HG03060 (cell line): ENCODE data around the gene CUX1.
"Not testable (repeated sequence)": the region's sequence is repeated elsewhere in the genome, so short reads cannot be mapped to it uniquely, and the experiment has no call there.

Source experiments
- ATAC-seq: cut with Tn5 transposase; IDR thresholded peaks from one replicate; pipeline ENCODE4 v1.9.1; 2021; ENCODE audit warnings: low read depth, moderate number of reproducible peaks; ENCODE audit not compliant: unreplicated experiment

The CUX1 gene

DNA sequence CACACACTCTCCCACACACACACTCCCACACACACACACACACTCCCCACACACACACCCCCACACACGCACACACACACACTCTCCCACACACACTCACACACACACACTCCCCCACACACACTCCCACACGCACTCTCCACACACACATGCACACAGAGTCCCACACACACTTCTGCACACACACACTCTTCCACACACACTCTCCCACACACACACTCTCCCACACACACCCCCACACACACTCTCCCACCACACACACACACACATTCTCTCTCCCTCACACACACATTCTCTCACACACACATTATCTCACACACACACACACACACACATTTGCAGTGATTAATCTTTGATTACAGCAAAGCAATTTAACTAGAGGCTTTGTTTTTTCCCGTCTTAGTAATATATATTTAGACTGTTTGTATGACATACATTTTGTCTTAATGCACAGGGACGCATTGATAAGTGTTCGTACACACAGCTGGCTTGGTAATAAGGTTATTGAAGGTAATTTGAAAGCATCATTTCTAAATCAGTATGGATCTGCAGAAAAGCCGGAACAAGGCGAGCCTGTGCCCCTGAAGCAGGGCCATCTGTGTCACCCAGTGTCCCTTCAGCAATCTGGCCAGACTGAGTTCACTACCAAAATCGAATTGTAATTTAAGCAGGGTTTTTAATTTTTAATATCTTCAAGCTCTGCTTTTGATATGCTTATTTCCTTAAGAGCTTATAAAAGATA lies 399.3 kb downstream of the CUX1 start:
- ATAC-seq = no peak

DNA sequence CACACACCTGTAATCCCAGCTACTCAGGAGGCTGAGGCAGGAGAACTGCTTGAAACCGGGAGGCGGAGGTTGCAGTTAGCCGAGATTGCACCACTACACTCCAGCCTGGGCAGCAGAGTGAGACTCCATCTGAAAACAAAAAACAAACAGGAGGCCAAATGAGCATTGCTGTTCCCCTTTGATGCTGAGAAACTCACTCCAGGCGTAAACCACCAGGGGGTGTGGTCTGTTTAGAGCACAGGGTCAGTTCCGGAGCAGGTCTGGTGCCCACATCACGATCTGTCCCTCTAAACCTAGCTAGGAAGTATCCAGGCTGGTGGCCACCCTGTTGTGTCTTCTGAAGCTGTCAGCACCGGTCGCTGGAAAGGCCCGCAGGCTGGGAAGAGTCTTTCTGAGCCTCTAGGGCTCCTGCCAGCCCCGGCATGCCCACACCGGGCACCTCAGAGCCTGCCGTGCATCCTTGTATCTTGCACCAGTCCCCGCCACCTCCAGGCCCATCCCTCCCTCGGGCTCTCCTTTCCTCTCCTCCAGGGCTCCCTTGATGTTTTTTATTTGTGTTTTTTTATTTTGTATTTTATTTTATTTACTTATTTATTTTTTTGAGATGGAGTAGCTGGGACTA lies 402.9 kb downstream of the CUX1 start:
- ATAC-seq = no peak

DNA sequence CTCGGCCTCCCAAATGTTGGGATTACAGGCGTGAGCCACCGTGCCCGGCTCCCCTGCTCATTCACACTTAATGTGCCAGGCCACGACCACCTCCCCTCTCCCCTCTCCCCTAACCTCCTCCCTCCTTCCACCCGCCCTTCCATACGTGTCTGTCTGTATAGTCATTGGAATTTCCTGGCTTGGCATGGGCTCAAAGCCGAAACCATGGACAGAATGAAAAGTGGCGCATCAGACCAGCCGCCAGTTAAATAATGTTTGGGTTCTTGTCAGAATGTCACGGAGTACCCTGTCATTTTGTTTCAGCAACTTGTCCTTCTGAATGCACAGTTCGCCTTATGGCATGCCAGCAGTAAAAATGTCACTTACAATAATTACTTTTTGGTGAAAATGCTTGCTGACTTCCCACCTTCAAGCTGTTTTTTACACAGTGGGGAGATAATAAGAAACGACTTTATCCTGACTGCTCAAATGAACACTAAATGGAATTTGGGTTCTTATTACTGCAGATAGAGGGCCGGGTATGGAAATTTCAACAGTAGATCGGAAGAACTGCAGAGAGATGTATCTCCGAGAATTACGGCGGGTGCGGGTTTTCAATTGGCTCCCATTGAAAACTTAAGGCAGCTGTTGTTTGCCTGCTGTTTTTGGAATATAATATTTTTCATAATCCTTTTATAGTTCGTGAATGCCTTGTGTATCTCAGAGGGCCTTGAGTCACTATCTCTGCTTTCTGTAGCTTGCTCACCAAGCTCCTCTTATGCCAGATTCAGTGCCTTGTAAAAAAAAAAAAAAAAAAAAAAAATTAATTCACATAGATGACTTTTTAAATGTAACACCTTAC lies 403.8 kb downstream of the CUX1 start:
- no peak for ATAC-seq

DNA sequence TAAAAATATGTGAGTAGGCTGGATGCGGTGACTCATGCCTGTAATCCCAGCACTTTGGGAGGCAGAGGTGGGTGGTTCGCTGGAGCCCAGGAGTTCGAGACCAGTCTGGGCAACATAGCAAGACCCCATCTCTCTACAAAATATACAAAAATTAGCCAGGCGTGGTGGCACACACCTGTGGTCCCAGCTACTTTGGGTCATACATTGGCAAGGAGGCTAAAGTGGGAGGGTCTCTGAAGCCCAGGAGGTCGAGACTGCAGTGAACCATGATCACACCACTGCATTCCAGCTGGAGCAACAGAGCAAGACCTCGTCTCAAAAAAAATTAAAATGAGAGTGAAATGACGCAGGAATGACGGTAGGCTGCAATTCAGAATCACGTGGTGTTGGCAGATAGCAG lies 404.5 kb downstream of the CUX1 start:
- no peak for ATAC-seq

DNA sequence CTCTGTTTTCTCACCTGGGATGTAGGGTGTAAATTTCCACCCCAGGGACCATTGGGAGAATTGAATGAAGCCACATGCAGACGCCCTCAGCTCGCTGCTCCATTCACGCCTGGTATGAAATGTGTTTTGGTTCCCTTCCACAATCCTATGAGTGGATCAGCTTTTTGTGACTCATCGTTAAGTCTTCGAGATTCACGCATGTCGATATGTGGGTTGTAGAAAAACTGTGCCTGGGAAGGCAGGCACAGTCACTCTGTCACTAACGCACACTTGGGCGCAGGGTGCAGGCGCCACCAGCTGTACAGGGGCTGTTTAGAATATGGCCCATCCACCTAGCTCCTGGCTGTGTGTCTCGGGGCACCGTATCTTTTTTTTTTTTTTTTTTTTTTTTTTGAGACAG lies 405.0 kb downstream of the CUX1 start:
- no peak for ATAC-seq

- ATAC-seq = no peak
Observed at GRCh38 chr7:102223184-102223583, 405.8 kb downstream of the CUX1 start.

DNA sequence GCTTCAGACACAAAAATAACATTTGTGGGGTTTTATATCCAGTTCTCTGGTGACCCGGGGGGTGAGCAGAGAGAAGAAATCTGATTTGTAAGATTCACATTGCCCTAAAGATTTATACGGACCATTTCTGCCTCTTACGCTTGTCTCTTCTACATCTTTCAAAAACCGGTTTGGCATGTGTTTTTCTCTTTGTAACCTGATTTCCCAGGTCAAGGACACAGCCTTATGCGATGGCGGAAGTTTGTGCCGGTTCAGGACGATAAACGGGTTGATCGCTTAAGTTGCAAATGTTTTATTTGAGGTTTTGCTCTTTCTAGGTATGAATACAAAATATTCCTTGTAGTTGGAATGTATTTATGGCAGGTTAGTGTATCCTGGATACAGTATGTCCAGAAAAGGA lies 407.6 kb downstream of the CUX1 start:
- no peak for ATAC-seq

DNA sequence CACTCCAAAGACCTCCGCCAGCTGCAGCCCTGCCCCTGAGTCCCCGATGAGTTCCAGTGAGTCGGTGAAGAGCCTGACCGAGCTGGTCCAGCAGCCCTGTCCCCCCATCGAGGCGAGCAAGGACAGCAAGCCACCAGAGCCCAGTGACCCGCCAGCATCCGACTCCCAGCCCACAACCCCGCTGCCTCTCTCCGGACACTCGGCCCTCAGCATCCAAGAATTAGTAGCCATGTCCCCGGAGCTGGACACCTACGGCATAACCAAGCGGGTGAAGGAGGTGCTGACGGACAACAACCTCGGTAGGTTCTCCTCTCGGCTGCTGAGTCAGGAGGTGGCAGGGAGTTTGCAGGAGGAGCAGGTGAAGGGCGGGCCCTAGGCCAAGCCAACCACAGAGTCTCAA lies 409.9 kb downstream of the CUX1 start:
- ATAC-seq = no peak

- no peak for ATAC-seq
Observed at GRCh38 chr7:102228935-102229334, 411.5 kb downstream of the CUX1 start.

DNA sequence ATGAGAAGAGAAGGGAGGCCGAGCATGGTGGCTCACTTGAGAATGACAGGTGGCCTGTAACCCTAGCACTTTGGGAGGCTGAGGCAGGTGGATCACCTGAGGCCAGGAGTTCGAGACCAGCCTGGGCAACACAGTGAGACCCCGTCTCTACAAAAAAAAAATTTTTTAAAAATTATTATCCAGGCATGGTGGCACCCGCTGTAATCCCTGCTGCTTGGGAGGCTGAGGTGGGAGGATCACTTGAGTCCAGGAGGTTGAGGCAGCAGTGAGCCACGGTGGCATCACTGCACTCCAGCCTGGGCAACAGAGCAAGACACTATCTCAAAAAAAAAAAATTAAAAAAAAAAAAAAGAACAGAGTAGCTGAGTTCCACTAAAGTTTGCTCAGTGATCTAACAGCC lies 412.7 kb downstream of the CUX1 start:
- ATAC-seq = not testable (repeated sequence)

DNA sequence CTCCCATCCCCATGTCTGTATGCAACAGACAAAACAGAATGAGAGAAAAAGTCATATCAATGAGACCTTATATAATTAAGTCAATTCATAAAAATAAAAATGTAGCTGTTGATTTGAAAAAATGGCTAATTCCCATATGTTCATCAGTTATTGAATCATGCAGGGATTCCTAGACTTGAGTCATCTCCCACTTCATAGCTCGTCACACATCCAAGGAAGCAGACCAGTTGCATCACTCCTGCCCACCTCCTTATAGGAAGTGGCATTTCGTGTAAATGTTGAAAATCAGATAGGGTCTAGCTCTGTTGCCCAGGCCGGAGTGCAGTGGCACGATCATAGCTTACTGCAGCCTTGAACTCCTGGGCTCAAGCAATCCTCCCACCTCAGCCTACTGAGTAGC lies 413.2 kb downstream of the CUX1 start:
- ATAC-seq = no peak

DNA sequence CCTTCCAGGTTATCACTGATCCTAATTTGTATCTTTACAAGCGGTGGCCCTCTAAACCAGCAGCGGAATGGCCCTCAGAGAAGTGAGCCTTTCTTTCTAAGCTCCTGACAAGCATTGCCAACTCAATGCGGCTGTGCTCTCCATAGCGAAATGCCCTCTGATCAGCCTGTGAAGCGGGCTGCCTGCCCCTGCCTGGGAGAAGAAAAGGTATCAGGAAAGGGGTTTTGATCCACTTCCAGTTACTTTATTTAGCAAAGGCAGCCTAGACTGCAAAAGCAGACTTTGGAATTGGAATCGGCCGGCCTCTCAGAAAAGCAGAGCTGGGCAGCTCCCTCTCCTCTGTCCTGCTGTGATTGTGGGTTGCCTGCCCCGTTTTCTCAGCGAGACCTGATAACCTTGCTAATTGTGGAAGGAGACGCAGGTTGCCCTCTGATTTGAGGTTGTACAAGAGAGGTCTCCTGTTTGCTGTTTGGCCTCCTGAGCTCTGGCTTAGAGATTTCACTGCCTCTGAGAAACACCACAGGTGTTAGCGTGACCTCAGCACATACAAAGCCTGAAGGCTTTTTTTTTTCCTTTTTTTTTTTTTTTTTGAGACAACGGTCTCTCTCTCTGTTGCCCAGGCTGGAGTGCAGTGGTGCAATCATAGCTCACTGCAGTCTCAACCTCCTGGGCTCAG lies 415.3 kb downstream of the CUX1 start:
- ATAC-seq = no peak

GRCh38 chr7:102234131-102234530 lies 416.7 kb downstream of the CUX1 start:
- no peak for ATAC-seq

DNA sequence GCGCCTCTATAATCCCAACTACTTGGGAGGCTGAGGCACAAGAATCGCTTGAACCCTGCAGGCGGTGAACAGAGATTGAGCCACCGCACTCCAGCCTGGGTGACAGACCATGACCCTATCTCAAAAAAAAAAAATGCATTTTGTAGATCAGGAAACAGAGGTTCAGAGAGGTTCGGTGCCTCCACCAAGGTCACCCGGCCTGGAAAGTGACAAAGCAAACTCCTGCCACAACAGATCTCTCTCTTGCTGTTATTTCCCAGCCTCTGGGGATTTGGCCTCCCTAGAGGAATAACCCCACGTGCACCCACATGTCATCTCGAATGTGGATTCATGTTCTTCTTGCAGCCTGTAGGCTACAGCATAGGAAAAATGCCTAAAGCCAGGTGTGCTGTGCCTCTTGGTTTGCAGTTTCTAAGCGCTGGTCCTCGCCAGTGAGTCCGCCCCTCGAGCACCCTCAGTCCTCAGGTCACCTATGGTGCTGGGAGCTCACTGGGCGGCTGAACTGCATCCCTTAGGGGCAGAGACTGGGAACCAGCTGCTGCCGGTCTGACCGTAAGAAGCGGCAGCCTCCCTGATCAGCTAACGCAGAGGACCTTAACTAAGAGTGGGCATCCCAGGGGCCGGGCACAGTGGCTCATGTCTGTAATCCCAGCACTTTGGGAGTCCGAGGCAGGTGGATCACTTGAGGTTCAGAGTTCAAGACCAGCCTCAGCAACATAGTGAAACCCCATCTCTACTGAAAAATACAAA lies 417.6 kb downstream of the CUX1 start:
- ATAC-seq = no peak

- ATAC-seq = no peak
Observed at GRCh38 chr7:102236102-102236501, 418.7 kb downstream of the CUX1 start.

DNA sequence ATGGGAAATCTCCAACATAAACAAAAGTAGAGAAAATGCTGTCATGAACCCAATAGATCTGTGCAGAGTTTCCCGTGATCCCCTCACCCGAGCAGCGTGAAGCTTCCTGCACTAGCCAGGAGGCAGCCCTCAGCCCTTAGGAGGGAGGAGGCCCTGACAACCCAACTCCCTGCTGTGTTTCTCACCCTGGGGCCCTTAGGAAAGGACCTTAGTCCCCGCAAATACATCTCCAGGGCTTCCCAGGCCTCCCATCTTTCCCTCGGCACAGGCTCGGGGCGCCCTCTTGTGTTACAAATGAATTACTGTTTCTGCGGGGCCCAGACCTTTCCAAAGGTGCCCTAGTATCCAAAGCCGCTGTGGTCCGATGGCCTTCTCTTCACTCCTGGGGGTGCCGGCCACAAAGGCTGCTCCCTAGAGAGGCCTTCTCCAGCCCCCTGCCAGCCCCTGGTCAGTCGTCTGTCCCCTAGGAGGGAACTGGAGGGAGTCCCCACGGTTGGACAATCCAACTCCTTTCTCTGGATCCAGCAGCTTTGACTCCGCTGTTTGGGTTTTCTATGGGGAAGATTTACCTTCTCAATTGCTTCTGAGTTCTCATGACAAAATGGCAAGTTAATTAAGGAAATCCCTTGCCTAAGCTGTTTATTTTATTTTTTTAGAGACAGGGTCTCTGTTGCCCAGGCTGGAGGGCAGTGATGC lies 419.3 kb downstream of the CUX1 start:
- ATAC-seq = no peak

- no peak for ATAC-seq
Observed at GRCh38 chr7:102239206-102239820, 421.9 kb downstream of the CUX1 start.

DNA sequence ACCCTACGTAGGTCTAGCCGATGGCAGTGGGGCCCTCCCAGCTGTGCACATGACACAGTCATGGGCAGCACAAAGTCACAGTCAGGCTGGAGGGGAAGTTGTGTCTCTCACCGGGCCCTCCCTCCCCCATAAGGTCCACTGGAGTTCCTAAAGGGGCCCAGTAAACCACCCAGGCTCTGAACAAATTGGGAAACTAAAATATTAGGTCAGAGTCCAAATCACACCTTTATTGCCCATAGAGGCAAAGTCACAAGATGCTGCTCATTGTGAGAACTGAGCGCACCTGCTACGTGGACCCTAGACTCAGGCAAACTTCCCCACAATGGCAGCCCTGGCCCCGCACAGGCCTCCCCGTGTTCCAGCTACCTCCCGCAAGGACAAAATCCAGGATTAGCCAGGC lies 424.0 kb downstream of the CUX1 start:
- no peak for ATAC-seq

DNA sequence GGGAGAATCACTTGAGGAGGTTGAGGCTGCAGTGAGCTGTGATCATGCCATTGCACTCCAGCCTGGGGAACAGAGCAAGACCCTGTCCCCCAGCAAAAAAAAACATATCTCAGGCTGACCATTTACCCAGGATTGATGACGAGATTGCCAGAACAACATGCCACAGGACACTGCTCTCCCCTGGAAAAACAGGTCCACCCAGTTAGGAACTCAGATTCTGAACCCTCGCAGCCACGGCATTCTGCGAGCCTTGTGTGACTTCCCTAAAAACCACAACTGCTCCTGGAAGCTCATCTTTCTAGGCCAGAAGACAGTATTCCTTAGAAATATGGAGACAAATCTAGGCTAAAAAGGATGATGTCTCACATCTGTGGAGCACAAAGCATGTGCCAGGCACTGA lies 427.2 kb downstream of the CUX1 start:
- ATAC-seq = no peak
